IMR-90 (cell line): ENCODE measurements around the gene SELENOM. TPM values are rescaled to one million over a fixed set of nuclear protein-coding genes. Genes with fewer than 3 reads are reported as not detected.

Source experiments
- FOS ChIP-seq: fragments of 150-350 bp; IDR thresholded peaks from 2 replicates; pipeline ENCODE4 v1.6.1; 2016; ENCODE audit warnings: low read depth, low read length
- USF2 ChIP-seq: fragments of 150-350 bp; IDR thresholded peaks from 2 replicates; pipeline ENCODE4 v1.6.1; 2017; ENCODE audit warnings: mild to moderate bottlenecking, antibody characterized with exemption, low read length, low read depth
- polyA plus RNA-seq, 3 experiments: library from polyadenylated mRNA; depleted of rRNA; stranded (reverse); fragments of >200 nt; gene quantifications; 2 replicates each; pipeline ENCODE4 v1.2.3, GENCODE V29; 2012; ENCODE audit warnings: low replicate concordance in 1 of 3
- total RNA-seq: library from RNA; depleted of rRNA; stranded (reverse); fragments of >200 nt; gene quantifications from 2 replicates; pipeline ENCODE4 v1.2.3, GENCODE V29; 2012

SELENOM gene
- total and polyA plus RNA-seq, 2 of the 4 experiments (the other 2 are of a cell fraction): 46.2 to 270 TPM

DNA sequence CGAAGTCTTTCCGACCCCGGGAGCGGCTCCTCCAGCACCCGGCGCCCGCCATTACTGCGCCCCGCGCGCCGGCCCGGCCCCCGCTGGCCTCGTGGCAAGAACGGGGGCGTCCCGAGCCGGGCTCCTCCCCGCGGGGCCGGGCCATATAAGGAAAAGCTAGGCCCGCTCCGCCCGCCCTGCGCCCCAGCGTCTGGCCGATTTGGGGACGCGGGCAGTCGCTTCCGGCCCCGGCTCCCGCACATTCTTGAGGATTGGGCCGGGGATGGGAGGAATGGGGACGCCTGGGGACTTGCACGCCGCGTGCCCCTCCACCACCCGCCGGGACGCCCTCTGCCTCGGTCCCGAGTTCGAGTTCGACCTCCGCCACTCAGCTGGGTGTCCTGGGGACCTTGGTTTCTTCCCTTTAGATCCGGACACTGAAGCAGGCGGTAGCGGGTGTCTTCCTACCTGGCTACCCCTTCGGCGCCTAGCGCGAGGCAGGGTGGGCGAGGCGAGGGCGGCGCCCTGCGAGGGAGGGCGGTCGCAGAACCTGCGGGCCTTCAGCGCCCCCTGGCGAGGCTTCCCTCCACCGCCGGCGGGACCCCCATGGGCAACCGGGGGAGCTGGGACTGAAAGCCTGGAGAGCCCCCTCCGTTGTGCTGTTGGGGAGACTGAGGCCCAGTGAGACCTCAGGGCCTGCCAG, 22.4 kb downstream of the SELENOM start (continued):
- TF ChIP-seq USF2 (peak; percentile 56), FOS (no peak)
